A549 (cell line): ENCODE results near the gene PPBP. TPM values are rescaled to one million over a fixed set of nuclear protein-coding genes. Genes with fewer than 3 reads are reported as not detected.

Experiments
- ATAC-seq, 2 experiments: fragments of 200-7000 bp in 1 of 2; fragments of >200 bp in 1 of 2; cut with Nextera tagmentation in 1 of 2; cut with Tn5 transposase in 1 of 2; 3 replicates each; pipeline versions ENCODE4 v1.8.0 to v1.9.1; 2018 to 2020; ENCODE audit warnings: mild to moderate bottlenecking in 1 of 2, moderate library complexity in 1 of 2
- CTCF ChIA-PET: fragments of 300-600 bp; sonication (Branson Sonifier 250); formaldehyde crosslinking; extraction: SDS; loops from one replicate; lab custom pipeline; 2021; ENCODE audit warnings: antibody characterized with exemption, inconsistent platforms; lab: Yijun Ruan, JAX
- POLR2A ChIA-PET: fragments of 350-600 bp; formaldehyde crosslinking; extraction: SDS; loops from one replicate; lab custom pipeline; 2021; ENCODE audit warnings: antibody characterized with exemption, inconsistent platforms; lab: Yijun Ruan, JAX
- DNase-seq, 2 experiments: peaks; one replicate each; pipeline versions ENCODE4 v3.0.0 to v3.0.0-alpha.2; 2011 to 2016; ENCODE audit warnings: low read depth in 1 of 2, low spot score in 1 of 2
- FAIRE-seq: peaks from 2 replicates; lab custom pipeline; 2011; peaks lifted over from hg19 to GRCh38; lab: Jason Lieb, UNC
- H3K27ac ChIP-seq, 2 experiments: fragments of >200 bp; sonication (Bioruptor Twin); formaldehyde crosslinking; 3 replicates each; pipeline ENCODE4 v1.5.1; 2016 to 2017
- H3K4me1 ChIP-seq: fragments of >200 bp; sonication (Bioruptor Twin); formaldehyde crosslinking; 3 replicates; pipeline ENCODE4 v1.6.1; 2016
- H3K4me2 ChIP-seq: fragments of >200 bp; sonication (Bioruptor Twin); formaldehyde crosslinking; 3 replicates; pipeline ENCODE4 v1.6.1; 2016
- H3K4me3 ChIP-seq: fragments of >200 bp; sonication (Bioruptor Twin); formaldehyde crosslinking; 3 replicates; pipeline ENCODE4 v1.5.1; 2016
- H3K9me3 ChIP-seq: fragments of >200 bp; sonication (Bioruptor Twin); formaldehyde crosslinking; 3 replicates; pipeline ENCODE4 v1.6.1; 2016
- BCL3 ChIP-seq: fragments of >200 bp; sonication (Bioruptor Twin); formaldehyde crosslinking; IDR thresholded peaks from 3 replicates; pipeline ENCODE4 v1.6.1; 2016
- CBX2 ChIP-seq: fragments of 200-600 bp; sonication (generic); IDR thresholded peaks from 2 replicates; pipeline ENCODE4 v1.6.1; 2016; ENCODE audit warnings: low read depth, mild to moderate bottlenecking, borderline replicate concordance
- CEBPB ChIP-seq, 2 experiments: fragments of >200 bp in 1 of 2; sonication (Bioruptor Twin) in 1 of 2; formaldehyde crosslinking in 1 of 2; IDR thresholded peaks; 2 replicates each; pipeline ENCODE4 v1.6.1; 2012 to 2016
- CHD4 ChIP-seq: fragments of 200-600 bp; sonication (generic); IDR thresholded peaks from 2 replicates; pipeline ENCODE4 v1.6.1; 2016; ENCODE audit warnings: antibody characterized with exemption, mild to moderate bottlenecking, borderline replicate concordance
- E2F6 ChIP-seq: IDR thresholded peaks from 2 replicates; pipeline ENCODE4 v1.6.1; 2012; ENCODE audit warnings: low read depth, borderline replicate concordance
- EHMT2 ChIP-seq: fragments of 200-600 bp; sonication (generic); IDR thresholded peaks from 2 replicates; pipeline ENCODE4 v1.6.1; 2016; ENCODE audit warnings: antibody characterized with exemption, low read depth, mild to moderate bottlenecking, moderate library complexity
- EP300 ChIP-seq, 2 experiments: fragments of >200 bp; sonication (Bioruptor Twin); formaldehyde crosslinking; IDR thresholded peaks; 2 replicates in 1 of 2; 3 replicates in 1 of 2; pipeline ENCODE4 v1.6.1; 2016 to 2017
- ESRRA ChIP-seq: fragments of 150-350 bp; IDR thresholded peaks from 2 replicates; pipeline ENCODE4 v1.6.1; 2014; ENCODE audit warnings: mild to moderate bottlenecking, low read length, borderline replicate concordance
- FOSB ChIP-seq: fragments of 250-450 bp; sonication (Bioruptor Pico); IDR thresholded peaks from 2 replicates; pipeline ENCODE4 v1.5.0; 2020; ENCODE audit warnings: mild to moderate bottlenecking, moderate library complexity
- FOSL2 ChIP-seq, 2 experiments: fragments of 450-650 bp in 1 of 2; fragments of >200 bp in 1 of 2; sonication (Bioruptor Twin) in 1 of 2; formaldehyde crosslinking; IDR thresholded peaks; 2 replicates each; pipeline versions ENCODE4 v1.5.0 to v1.6.1; 2016 to 2020; ENCODE audit warnings: mild to moderate bottlenecking in 1 of 2, moderate library complexity in 1 of 2
- GATA3 ChIP-seq: IDR thresholded peaks from 2 replicates; pipeline ENCODE4 v1.6.1; 2012; ENCODE audit warnings: borderline replicate concordance
- HOXB13 ChIP-seq: fragments of 250-450 bp; sonication (Bioruptor Pico); IDR thresholded peaks from 2 replicates; pipeline ENCODE4 v1.5.0; 2020; ENCODE audit warnings: low read depth, mild to moderate bottlenecking, moderate library complexity
- JUN ChIP-seq, 2 experiments: fragments of >200 bp; sonication (Bioruptor Twin); formaldehyde crosslinking; IDR thresholded peaks; 2 replicates in 1 of 2; 3 replicates in 1 of 2; pipeline ENCODE4 v1.6.1; 2016 to 2017
- JUNB ChIP-seq: fragments of >200 bp; sonication (Bioruptor Twin); formaldehyde crosslinking; IDR thresholded peaks from 2 replicates; pipeline ENCODE4 v1.6.1; 2016
- MYC ChIP-seq: IDR thresholded peaks from 2 replicates; pipeline ENCODE4 v1.6.1; 2012; ENCODE audit warnings: mild to moderate bottlenecking, inconsistent platforms, low read length, improper control_type of control experiment, borderline replicate concordance
- NPAS2 ChIP-seq: fragments of 250-450 bp; sonication (Bioruptor Pico); IDR thresholded peaks from 2 replicates; pipeline ENCODE4 v1.8.0; 2022; ENCODE audit warnings: mild to moderate bottlenecking, moderate library complexity, borderline replicate concordance
- POLR2A ChIP-seq: IDR thresholded peaks from 2 replicates; pipeline ENCODE4 v1.6.1; 2012; ENCODE audit warnings: mild to moderate bottlenecking, low read length
- POLR2AphosphoS2 ChIP-seq: conservative IDR thresholded peaks from 2 replicates; pipeline ENCODE4 v1.6.1; 2012; ENCODE audit warnings: low read length, improper control_type of control experiment, inconsistent platforms
- RAD21 ChIP-seq, 2 experiments: fragments of >200 bp in 1 of 2; sonication (Bioruptor Twin) in 1 of 2; formaldehyde crosslinking in 1 of 2; IDR thresholded peaks in 1 of 2; conservative IDR thresholded peaks in 1 of 2; 2 replicates in 1 of 2; 3 replicates in 1 of 2; pipeline ENCODE4 v1.6.1; 2012 to 2018; ENCODE audit warnings: inconsistent platforms in 1 of 2
- RCOR1 ChIP-seq: fragments of 150-350 bp; IDR thresholded peaks from 2 replicates; pipeline ENCODE4 v1.6.1; 2014; ENCODE audit warnings: antibody characterized with exemption, low read length, low read depth
- SMC3 ChIP-seq: fragments of >200 bp; sonication (Bioruptor Twin); formaldehyde crosslinking; IDR thresholded peaks from 3 replicates; pipeline ENCODE4 v1.6.1; 2018; ENCODE audit warnings: inconsistent platforms
- TP53 ChIP-seq: fragments of 250-450 bp; sonication (Bioruptor Pico); IDR thresholded peaks from 2 replicates; pipeline ENCODE4 v1.5.0; 2021; ENCODE audit warnings: mild to moderate bottlenecking, moderate library complexity
- ZFP36 ChIP-seq: fragments of 450-650 bp; IDR thresholded peaks from 2 replicates; pipeline ENCODE4 v1.6.1; 2014; ENCODE audit warnings: borderline replicate concordance; ENCODE audit not compliant: partially characterized antibody
- ZNF302 ChIP-seq: fragments of 250-450 bp; sonication (Bioruptor Pico); IDR thresholded peaks from 2 replicates; pipeline ENCODE4 v1.9.0; 2021; ENCODE audit warnings: inconsistent platforms, mild to moderate bottlenecking, moderate library complexity
- WGBS: methylation state at CpG from one replicate; pipeline ENCODE4 v1.1.6; 2017; ENCODE audit errors: missing lambda C conversion rate; 5-methylcytosine and 5-hydroxymethylcytosine counted together
- polyA plus RNA-seq, 4 experiments: library from polyadenylated mRNA; depleted of rRNA in 3 of 4; stranded (reverse); fragments of >200 nt; fragmentation: RNase III in 1 of 4; extraction: RNeasy Plus Mini Kit Qiagen cat#74134 plus additional on column Dnase treatment in 1 of 4; gene quantifications; 2 replicates in 3 of 4; 3 replicates in 1 of 4; pipeline ENCODE4 v1.2.3, GENCODE V29; 2011 to 2017
- TF ChIP-seq, protein P1 (sequence below): fragments of >200 bp; sonication (Bioruptor Twin); formaldehyde crosslinking; IDR thresholded peaks from 2 replicates; pipeline ENCODE4 v1.6.1; 2016
- TF ChIP-seq, protein P2 (sequence below): IDR thresholded peaks from 2 replicates; pipeline ENCODE4 v1.6.1; 2012
- TF ChIP-seq, protein P3 (sequence below): fragments of 450-650 bp; IDR thresholded peaks from 2 replicates; pipeline ENCODE4 v1.6.1; 2014; ENCODE audit warnings: antibody characterized with exemption
- TF ChIP-seq, protein P4 (sequence below): fragments of >200 bp; sonication (Bioruptor Twin); formaldehyde crosslinking; IDR thresholded peaks from 3 replicates; pipeline ENCODE4 v1.5.1; 2016
- TF ChIP-seq, protein P5 (sequence below): IDR thresholded peaks from 2 replicates; pipeline ENCODE4 v1.6.1; 2012

Gene PPBP
- polyA plus RNA-seq, 2 of the 4 experiments (the other 2 are of a cell fraction): 0.16 to 0.35 TPM

GRCh38 chr4:74005528-74005927 lies 17.5 kb upstream of the PPBP start:
- Histone ChIP-seq H3K4me3 (0 out of 3 replicates have a peak overlapping the region, but pooled peaks have one; percentile 15), H3K4me1 (peaks cover 34% of the 10 kb centered on the region), H3K9me3 (peaks cover 5% of the 10 kb centered on the region; the same call in 1 of the 3 replicates)
- ATAC-seq (peak; percentile 78 to 92), DNase-seq (peak in 1 of 2 experiments; percentile 90)
- TF ChIP-seq CBX2 (no peak), FOSB (CRISPR knock-in tag) (no peak), RAD21 (conservative IDR thresholded peaks at IDR 0.05 in 1 of 2, IDR thresholded peaks at IDR 0.05 in 1 of 2) (peak; percentile 5 to 47; a peak in 2 of 5 replicates), BCL3 (peak; percentile 86; the same call in 2 of the 3 replicates), SMC3 (peak; percentile 29; the same call in 2 of the 3 replicates), CEBPB (IDR thresholded peaks at IDR 0.05) (peak; percentile 86 to 87; a peak in 3 of 4 replicates), NPAS2 (no peak), JUNB (peak; percentile 75), HOXB13 (CRISPR knock-in tag) (peak; percentile 44; the same call in 1 of the 2 replicates), EP300 (IDR thresholded peaks at IDR 0.05) (peak; percentile 90 to 96; a peak in 4 of 5 replicates), FOSL2 (IDR thresholded peaks at IDR 0.05) (no peak), FOSL2 (CRISPR knock-in tag; IDR thresholded peaks at IDR 0.05) (peak; percentile 60), ZNF302 (CRISPR knock-in tag) (no peak), GATA3 (peak; percentile 83), JUN (IDR thresholded peaks at IDR 0.05) (peak; percentile 88 to 90; a peak in 4 of 5 replicates)
- TF ChIP-seq, protein P1, sequence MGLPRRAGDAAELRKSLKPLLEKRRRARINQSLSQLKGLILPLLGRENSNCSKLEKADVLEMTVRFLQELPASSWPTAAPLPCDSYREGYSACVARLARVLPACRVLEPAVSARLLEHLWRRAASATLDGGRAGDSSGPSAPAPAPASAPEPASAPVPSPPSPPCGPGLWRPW: peak; percentile 60; the same call in 1 of the 2 replicates
- TF ChIP-seq, protein P2, sequence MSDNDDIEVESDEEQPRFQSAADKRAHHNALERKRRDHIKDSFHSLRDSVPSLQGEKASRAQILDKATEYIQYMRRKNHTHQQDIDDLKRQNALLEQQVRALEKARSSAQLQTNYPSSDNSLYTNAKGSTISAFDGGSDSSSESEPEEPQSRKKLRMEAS: peak; percentile 22; the same call in 1 of the 2 replicates
- TF ChIP-seq, all 56 proteins: peak for 12
- ChIA-PET CTCF (no interaction called here), POLR2A (no interaction called here)
- peak overlapping the region; percentile 66 for H3K4me2 ChIP-seq
- peak overlapping the region; percentile 78 to 89 for H3K27ac ChIP-seq
- peak; percentile 99 for FAIRE-seq
- 0% methylated on average over 3 of the region's 3 CpGs for WGBS

DNA sequence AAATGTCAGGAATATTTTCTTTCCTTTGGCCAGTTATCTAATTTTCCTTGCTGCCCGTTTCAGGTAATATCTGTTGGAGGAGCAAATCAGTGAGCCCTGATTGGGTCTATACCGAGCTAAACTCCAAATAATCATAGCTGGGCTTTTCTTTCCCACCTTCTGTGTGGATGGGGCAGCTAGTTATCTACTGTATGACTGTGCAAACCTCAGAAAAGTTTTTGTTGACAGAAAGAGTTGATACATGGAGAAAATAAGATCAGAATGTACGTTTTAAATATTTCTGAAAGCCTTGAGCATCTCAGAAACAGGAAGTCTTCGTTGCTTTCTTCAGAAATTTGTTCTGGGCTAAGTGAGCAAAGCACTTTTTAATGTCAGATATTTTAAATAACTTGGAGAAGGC lies 16.7 kb upstream of the PPBP start:
- H3K4me2 ChIP-seq: peak overlapping the region; percentile 66

More for the DNA sequence above, 16.7 kb upstream of the PPBP start:
- DNase-seq: no peak
- H3K4me3 ChIP-seq: no peak overlapping the region; the same call in 2 of the 3 replicates
- ATAC-seq: peak in 1 of 2 experiments; percentile 46; a peak in 1 of 6 replicates
- POLR2A ChIA-PET: no interaction called here
- 6% methylated on average over 4 of the region's 4 CpGs for WGBS
- H3K9me3 ChIP-seq: peaks cover 8% of the 10 kb centered on the region; the same call in 1 of the 3 replicates
- peak overlapping the region; percentile 78 to 89 for H3K27ac ChIP-seq
- TF ChIP-seq ESRRA (no peak), RCOR1 (no peak), POLR2AphosphoS2 (no peak), EHMT2 (no peak), ZNF302 (CRISPR knock-in tag) (no peak), CHD4 (no peak), RAD21 (conservative IDR thresholded peaks at IDR 0.05 in 1 of 2, IDR thresholded peaks at IDR 0.05 in 1 of 2) (no peak), BCL3 (no peak), JUNB (no peak), FOSL2 (IDR thresholded peaks at IDR 0.05) (no peak), FOSL2 (CRISPR knock-in tag; IDR thresholded peaks at IDR 0.05) (no peak), POLR2A (no peak), MYC (no peak), SMC3 (no peak), E2F6 (no peak), ZFP36 (no peak), TP53 (no peak)
- TF ChIP-seq, protein P3, sequence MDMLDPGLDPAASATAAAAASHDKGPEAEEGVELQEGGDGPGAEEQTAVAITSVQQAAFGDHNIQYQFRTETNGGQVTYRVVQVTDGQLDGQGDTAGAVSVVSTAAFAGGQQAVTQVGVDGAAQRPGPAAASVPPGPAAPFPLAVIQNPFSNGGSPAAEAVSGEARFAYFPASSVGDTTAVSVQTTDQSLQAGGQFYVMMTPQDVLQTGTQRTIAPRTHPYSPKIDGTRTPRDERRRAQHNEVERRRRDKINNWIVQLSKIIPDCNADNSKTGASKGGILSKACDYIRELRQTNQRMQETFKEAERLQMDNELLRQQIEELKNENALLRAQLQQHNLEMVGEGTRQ: no peak
- TF ChIP-seq, protein P4, sequence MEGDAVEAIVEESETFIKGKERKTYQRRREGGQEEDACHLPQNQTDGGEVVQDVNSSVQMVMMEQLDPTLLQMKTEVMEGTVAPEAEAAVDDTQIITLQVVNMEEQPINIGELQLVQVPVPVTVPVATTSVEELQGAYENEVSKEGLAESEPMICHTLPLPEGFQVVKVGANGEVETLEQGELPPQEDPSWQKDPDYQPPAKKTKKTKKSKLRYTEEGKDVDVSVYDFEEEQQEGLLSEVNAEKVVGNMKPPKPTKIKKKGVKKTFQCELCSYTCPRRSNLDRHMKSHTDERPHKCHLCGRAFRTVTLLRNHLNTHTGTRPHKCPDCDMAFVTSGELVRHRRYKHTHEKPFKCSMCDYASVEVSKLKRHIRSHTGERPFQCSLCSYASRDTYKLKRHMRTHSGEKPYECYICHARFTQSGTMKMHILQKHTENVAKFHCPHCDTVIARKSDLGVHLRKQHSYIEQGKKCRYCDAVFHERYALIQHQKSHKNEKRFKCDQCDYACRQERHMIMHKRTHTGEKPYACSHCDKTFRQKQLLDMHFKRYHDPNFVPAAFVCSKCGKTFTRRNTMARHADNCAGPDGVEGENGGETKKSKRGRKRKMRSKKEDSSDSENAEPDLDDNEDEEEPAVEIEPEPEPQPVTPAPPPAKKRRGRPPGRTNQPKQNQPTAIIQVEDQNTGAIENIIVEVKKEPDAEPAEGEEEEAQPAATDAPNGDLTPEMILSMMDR: no peak
- TF ChIP-seq, protein P5, sequence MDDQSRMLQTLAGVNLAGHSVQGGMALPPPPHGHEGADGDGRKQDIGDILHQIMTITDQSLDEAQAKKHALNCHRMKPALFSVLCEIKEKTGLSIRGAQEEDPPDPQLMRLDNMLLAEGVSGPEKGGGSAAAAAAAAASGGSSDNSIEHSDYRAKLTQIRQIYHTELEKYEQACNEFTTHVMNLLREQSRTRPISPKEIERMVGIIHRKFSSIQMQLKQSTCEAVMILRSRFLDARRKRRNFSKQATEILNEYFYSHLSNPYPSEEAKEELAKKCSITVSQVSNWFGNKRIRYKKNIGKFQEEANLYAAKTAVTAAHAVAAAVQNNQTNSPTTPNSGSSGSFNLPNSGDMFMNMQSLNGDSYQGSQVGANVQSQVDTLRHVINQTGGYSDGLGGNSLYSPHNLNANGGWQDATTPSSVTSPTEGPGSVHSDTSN: no peak
- CTCF ChIA-PET: no interaction called here
- H3K4me1 ChIP-seq: peaks cover 34% of the 10 kb centered on the region
- FAIRE-seq: no peak
